Loucy (cell line): ENCODE data around the gene MED29.

Experiments
- CTCF ChIP-seq: fragments of 200-600 bp; sonication (generic); conservative IDR thresholded peaks from 2 replicates; pipeline ENCODE4 v1.5.1; 2014; ENCODE audit warnings: mild to moderate bottlenecking, antibody characterized with exemption, low read length
- EZH2phosphoT487 ChIP-seq: fragments of 200-600 bp; IDR thresholded peaks from 2 replicates; pipeline ENCODE4 v1.6.1; 2018; ENCODE audit warnings: antibody characterized with exemption, mild to moderate bottlenecking, moderate library complexity, borderline replicate concordance

GRCh38 chr19:39362682-39363657, 28.2 kb upstream of the MED29 start:
- no peak for TF ChIP-seq CTCF
- TF ChIP-seq EZH2phosphoT487: no peak
